Muscle layer of colon (tissue), 2 donors: ENCODE data around the gene TNS3.

ENCODE experiments used
- H3K27ac ChIP-seq: one replicate; pipeline ENCODE4 v1.7.0; 2013; ENCODE audit warnings: low read depth, mild to moderate bottlenecking, low read length, moderate library complexity
- H3K27me3 ChIP-seq, 2 donors: one replicate each; pipeline ENCODE4 v1.7.0; 2013; ENCODE audit warnings: low read length in 2 of 2, mild to moderate bottlenecking in 2 of 2; ENCODE audit not compliant: insufficient read depth in 2 of 2, control insufficient read depth in 1 of 2
- H3K36me3 ChIP-seq: one replicate; pipeline ENCODE4 v1.7.0; 2013; ENCODE audit warnings: mild to moderate bottlenecking, low read length; ENCODE audit not compliant: insufficient read depth
- H3K4me1 ChIP-seq: one replicate; pipeline ENCODE4 v1.7.0; 2013; ENCODE audit warnings: mild to moderate bottlenecking, low read length; ENCODE audit not compliant: insufficient read depth
- H3K4me3 ChIP-seq, 2 donors: one replicate each; pipeline ENCODE4 v1.7.0; 2013; ENCODE audit warnings: low read length in 2 of 2, low read depth in 1 of 2, mild to moderate bottlenecking in 1 of 2, moderate library complexity in 1 of 2
- H3K9ac ChIP-seq: one replicate; pipeline ENCODE4 v1.7.0; 2013; ENCODE audit warnings: low read length
- H3K9me3 ChIP-seq: one replicate; pipeline ENCODE4 v1.7.0; 2013; ENCODE audit warnings: mild to moderate bottlenecking, low read length
- donor health status: abdominal sarcoma.
- donor health status: Adenocarcinoma of cecum.

The TNS3 gene

GRCh38 chr7:47311891-47312290 lies 270.0 kb downstream of the TNS3 start:
- Histone ChIP-seq H3K27ac (no peak overlapping the region), H3K9ac (no peak overlapping the region), H3K9me3 (no peaks in the 10 kb centered on the region), H3K36me3 (no peaks in the 10 kb centered on the region), H3K4me3 (no peak overlapping the region), H3K4me1 (peaks cover 29% of the 10 kb centered on the region), H3K27me3 (no peaks in the 10 kb centered on the region)

GRCh38 chr7:47310020-47310419 lies 271.9 kb downstream of the TNS3 start:
- no peak overlapping the region for H3K4me3 ChIP-seq
- H3K27ac ChIP-seq = no peak overlapping the region

GRCh38 chr7:47308808-47309207 lies 273.1 kb downstream of the TNS3 start:
- Histone ChIP-seq H3K9ac (no peak overlapping the region), H3K36me3 (peaks cover 3% of the 10 kb centered on the region), H3K9me3 (no peaks in the 10 kb centered on the region), H3K4me3 (no peak overlapping the region), H3K27me3 (no peaks in the 10 kb centered on the region), H3K27ac (no peak overlapping the region), H3K4me1 (peaks cover 10% of the 10 kb centered on the region)

More at GRCh38 chr7:47310020-47310419, 271.9 kb downstream of the TNS3 start:
- Histone ChIP-seq H3K9me3 (no peaks in the 10 kb centered on the region), H3K36me3 (no peaks in the 10 kb centered on the region), H3K9ac (no peak overlapping the region), H3K4me1 (peaks cover 18% of the 10 kb centered on the region), H3K27me3 (no peaks in the 10 kb centered on the region)

- Histone ChIP-seq H3K9ac (no peak overlapping the region), H3K9me3 (no peaks in the 10 kb centered on the region), H3K36me3 (peaks cover 13% of the 10 kb centered on the region), H3K27me3 (no peaks in the 10 kb centered on the region), H3K4me3 (no peak overlapping the region), H3K27ac (no peak overlapping the region), H3K4me1 (peaks cover 10% of the 10 kb centered on the region)
These were observed 274.6 kb downstream of the TNS3 start for GRCh38 chr7:47307311-47307710.

GRCh38 chr7:47304727-47305719 lies 276.9 kb downstream of the TNS3 start:
- no peak overlapping the region for H3K27ac ChIP-seq
- H3K9ac ChIP-seq = no peak overlapping the region
- H3K27me3 ChIP-seq = no peaks in the 10 kb centered on the region
- no peak overlapping the region for H3K4me3 ChIP-seq
- H3K36me3 ChIP-seq = peaks cover 27% of the 10 kb centered on the region
- H3K4me1 ChIP-seq = peaks cover 7% of the 10 kb centered on the region
- H3K9me3 ChIP-seq = no peaks in the 10 kb centered on the region

GRCh38 chr7:47303695-47304453 lies 278.0 kb downstream of the TNS3 start:
- peaks cover 34% of the 10 kb centered on the region for H3K36me3 ChIP-seq
- H3K27ac ChIP-seq = no peak overlapping the region

GRCh38 chr7:47303014-47303694 lies 278.8 kb downstream of the TNS3 start:
- Histone ChIP-seq H3K27ac (no peak overlapping the region), H3K4me3 (no peak overlapping the region), H3K27me3 (no peaks in the 10 kb centered on the region), H3K4me1 (no peaks in the 10 kb centered on the region), H3K36me3 (peaks cover 34% of the 10 kb centered on the region), H3K9ac (no peak overlapping the region), H3K9me3 (no peaks in the 10 kb centered on the region)

More at GRCh38 chr7:47303695-47304453, 278.0 kb downstream of the TNS3 start:
- Histone ChIP-seq H3K9me3 (no peaks in the 10 kb centered on the region), H3K27me3 (no peaks in the 10 kb centered on the region), H3K4me1 (no peaks in the 10 kb centered on the region), H3K9ac (no peak overlapping the region), H3K4me3 (no peak overlapping the region)

GRCh38 chr7:47302560-47302959 lies 279.4 kb downstream of the TNS3 start:
- Histone ChIP-seq H3K27ac (no peak overlapping the region), H3K9me3 (no peaks in the 10 kb centered on the region), H3K27me3 (no peaks in the 10 kb centered on the region), H3K4me3 (no peak overlapping the region), H3K4me1 (no peaks in the 10 kb centered on the region), H3K36me3 (peaks cover 34% of the 10 kb centered on the region), H3K9ac (no peak overlapping the region)

- H3K9me3 ChIP-seq = no peaks in the 10 kb centered on the region
- H3K4me1 ChIP-seq = no peaks in the 10 kb centered on the region
- H3K36me3 ChIP-seq = peaks cover 34% of the 10 kb centered on the region
- H3K9ac ChIP-seq = no peak overlapping the region
- no peak overlapping the region for H3K4me3 ChIP-seq
- no peak overlapping the region for H3K27ac ChIP-seq
- no peaks in the 10 kb centered on the region for H3K27me3 ChIP-seq
These were observed 280.1 kb downstream of the TNS3 start for GRCh38 chr7:47301657-47302295.

GRCh38 chr7:47301105-47301477 lies 280.8 kb downstream of the TNS3 start:
- Histone ChIP-seq H3K4me1 (no peaks in the 10 kb centered on the region), H3K9ac (no peak overlapping the region), H3K27ac (no peak overlapping the region), H3K27me3 (no peaks in the 10 kb centered on the region), H3K9me3 (no peaks in the 10 kb centered on the region), H3K4me3 (no peak overlapping the region), H3K36me3 (peaks cover 40% of the 10 kb centered on the region)
